Fibroblast of lung (primary cell): Measurements from ENCODE around the gene ARMH1. TPM values are rescaled to one million over a fixed set of nuclear protein-coding genes. Genes with fewer than 3 reads are reported as not detected.

Experiments used
- DNase-seq, 2 donors: peaks; one replicate each; pipeline versions ENCODE4 v3.0.0 to v3.0.0-alpha.2; 2010; ENCODE audit warnings: low read depth in 2 of 2
- H2AFZ ChIP-seq: 2 replicates; pipeline ENCODE4 v1.5.1; 2012; ENCODE audit warnings: low read length, control low read depth, inconsistent platforms
- H3K27ac ChIP-seq: 2 replicates; pipeline ENCODE4 v1.5.1; 2011; ENCODE audit warnings: low read length, control low read depth; ENCODE audit not compliant: insufficient read depth
- H3K27me3 ChIP-seq: 2 replicates; pipeline ENCODE4 v1.5.1; 2011; ENCODE audit warnings: mild to moderate bottlenecking, low read length; ENCODE audit not compliant: control insufficient read depth, insufficient read depth
- H3K36me3 ChIP-seq: 2 replicates; pipeline ENCODE4 v1.5.1; 2011; ENCODE audit warnings: low read length; ENCODE audit not compliant: control insufficient read depth, insufficient read depth
- H3K4me1 ChIP-seq: 2 replicates; pipeline ENCODE4 v1.5.1; 2011; ENCODE audit warnings: low read length; ENCODE audit not compliant: control insufficient read depth, insufficient read depth; ENCODE audit errors: extremely low read depth
- H3K4me2 ChIP-seq: 2 replicates; pipeline ENCODE4 v1.5.1; 2011; ENCODE audit warnings: low read length, control low read depth; ENCODE audit not compliant: insufficient read depth; ENCODE audit errors: extremely low read depth
- H3K4me3 ChIP-seq, 4 experiments: fragments of 200-600 bp in 1 of 4; sonication (generic) in 1 of 4; replicated peaks in 1 of 4; 2 replicates each; pipeline ENCODE4 v1.5.1; 2011 to 2016; ENCODE audit warnings: low read length in 4 of 4, low read depth in 3 of 4, mild to moderate bottlenecking in 3 of 4, control low read depth in 2 of 4, inconsistent platforms in 1 of 4, mixed read lengths in 1 of 4; ENCODE audit not compliant: insufficient read depth in 1 of 4; ENCODE audit errors: control extremely low read depth in 1 of 4
- H3K79me2 ChIP-seq: 2 replicates; pipeline ENCODE4 v1.5.1; 2012; ENCODE audit warnings: mild to moderate bottlenecking, low read length, inconsistent platforms; ENCODE audit not compliant: control insufficient read depth, insufficient read depth
- H3K9ac ChIP-seq: 2 replicates; pipeline ENCODE4 v1.5.1; 2011; ENCODE audit warnings: mild to moderate bottlenecking, low read length, control low read depth; ENCODE audit not compliant: insufficient read depth
- H3K9me3 ChIP-seq: 2 replicates; pipeline ENCODE4 v1.5.1; 2012; ENCODE audit warnings: low read depth, low read length; ENCODE audit not compliant: control insufficient read depth, insufficient read depth
- H4K20me1 ChIP-seq: 2 replicates; pipeline ENCODE4 v1.5.1; 2011; ENCODE audit warnings: low read length; ENCODE audit not compliant: control insufficient read depth, insufficient read depth; ENCODE audit errors: extremely low read depth
- EZH2 ChIP-seq: IDR thresholded peaks from 2 replicates; pipeline ENCODE4 v1.5.1; 2012; ENCODE audit warnings: low read length, control low read depth, mild to moderate bottlenecking; ENCODE audit errors: missing control alignments
- polyA plus RNA-seq, 2 donors: library from polyadenylated mRNA; depleted of rRNA in 1 of 2; stranded (reverse) in 1 of 2; unstranded in 1 of 2; fragments of >200 nt; gene quantifications; 2 replicates each; pipeline ENCODE4 v1.2.1, GENCODE V29; 2011 to 2012; ENCODE audit warnings: missing spikeins in 1 of 2
- total RNA-seq: library from RNA; depleted of rRNA; stranded (reverse); fragments of >200 nt; gene quantifications from 2 replicates; pipeline ENCODE4 v1.2.1, GENCODE V29; 2014
- TF ChIP-seq, protein P1 (sequence below), 2 donors: IDR thresholded peaks in 1 of 2; conservative IDR thresholded peaks in 1 of 2; 1 replicate in 1 of 2; 2 replicates in 1 of 2; pipeline ENCODE4 v1.5.1; 2011 to 2012; ENCODE audit warnings: low read length in 2 of 2, control low read depth in 1 of 2, inconsistent platforms in 1 of 2, low read depth in 1 of 2, mild to moderate bottlenecking in 1 of 2

The ARMH1 gene
- total and polyA plus RNA-seq, 2 donors (not counting 1 experiment from before 2014, with no cell fraction given) = 2.4 to 6.4 TPM

DNA sequence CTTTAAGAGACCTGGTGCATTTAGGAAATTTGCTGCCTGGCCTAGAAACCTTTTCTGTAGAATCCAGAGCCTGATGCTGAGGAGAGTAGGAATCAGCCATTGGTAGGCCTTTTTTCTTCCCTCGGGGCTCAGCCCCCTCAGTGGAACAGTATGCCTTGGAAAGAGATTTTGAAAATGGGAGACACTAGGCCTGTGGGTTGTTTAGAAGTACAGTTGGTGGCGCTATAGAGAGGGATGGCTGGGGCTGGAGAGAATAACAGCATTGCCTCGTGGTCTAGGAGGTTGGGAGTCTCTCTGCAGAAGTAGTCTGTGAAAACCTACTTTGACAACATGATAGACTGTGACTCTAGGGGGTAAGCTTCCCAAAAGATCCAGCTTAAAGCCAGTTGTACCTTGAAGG, 73.4 kb downstream of the ARMH1 start:
- no peak for TF ChIP-seq EZH2
- TF ChIP-seq, protein P1, sequence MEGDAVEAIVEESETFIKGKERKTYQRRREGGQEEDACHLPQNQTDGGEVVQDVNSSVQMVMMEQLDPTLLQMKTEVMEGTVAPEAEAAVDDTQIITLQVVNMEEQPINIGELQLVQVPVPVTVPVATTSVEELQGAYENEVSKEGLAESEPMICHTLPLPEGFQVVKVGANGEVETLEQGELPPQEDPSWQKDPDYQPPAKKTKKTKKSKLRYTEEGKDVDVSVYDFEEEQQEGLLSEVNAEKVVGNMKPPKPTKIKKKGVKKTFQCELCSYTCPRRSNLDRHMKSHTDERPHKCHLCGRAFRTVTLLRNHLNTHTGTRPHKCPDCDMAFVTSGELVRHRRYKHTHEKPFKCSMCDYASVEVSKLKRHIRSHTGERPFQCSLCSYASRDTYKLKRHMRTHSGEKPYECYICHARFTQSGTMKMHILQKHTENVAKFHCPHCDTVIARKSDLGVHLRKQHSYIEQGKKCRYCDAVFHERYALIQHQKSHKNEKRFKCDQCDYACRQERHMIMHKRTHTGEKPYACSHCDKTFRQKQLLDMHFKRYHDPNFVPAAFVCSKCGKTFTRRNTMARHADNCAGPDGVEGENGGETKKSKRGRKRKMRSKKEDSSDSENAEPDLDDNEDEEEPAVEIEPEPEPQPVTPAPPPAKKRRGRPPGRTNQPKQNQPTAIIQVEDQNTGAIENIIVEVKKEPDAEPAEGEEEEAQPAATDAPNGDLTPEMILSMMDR (conservative IDR thresholded peaks at IDR 0.05 in 1 of 2, IDR thresholded peaks at IDR 0.05 in 1 of 2; ENCODE audit: low read depth in 1 of 2, low read length in 2 of 2) = peak in 1 of 2 donors; percentile 5
- no peak overlapping the region for H3K9ac ChIP-seq
- no peak overlapping the region for H3K27ac ChIP-seq
- no peaks in the 10 kb centered on the region for H3K9me3 ChIP-seq
- no peak for DNase-seq
- peaks cover 16% of the 10 kb centered on the region for H3K36me3 ChIP-seq
- no peak overlapping the region for H2AFZ ChIP-seq
- peaks cover 24% of the 10 kb centered on the region for H3K79me2 ChIP-seq
- no peaks in the 10 kb centered on the region for H4K20me1 ChIP-seq
- no peak overlapping the region for H3K4me3 ChIP-seq
- H3K27me3 ChIP-seq = no peaks in the 10 kb centered on the region
- no peak overlapping the region for H3K4me2 ChIP-seq
- peaks cover 4% of the 10 kb centered on the region for H3K4me1 ChIP-seq

DNA sequence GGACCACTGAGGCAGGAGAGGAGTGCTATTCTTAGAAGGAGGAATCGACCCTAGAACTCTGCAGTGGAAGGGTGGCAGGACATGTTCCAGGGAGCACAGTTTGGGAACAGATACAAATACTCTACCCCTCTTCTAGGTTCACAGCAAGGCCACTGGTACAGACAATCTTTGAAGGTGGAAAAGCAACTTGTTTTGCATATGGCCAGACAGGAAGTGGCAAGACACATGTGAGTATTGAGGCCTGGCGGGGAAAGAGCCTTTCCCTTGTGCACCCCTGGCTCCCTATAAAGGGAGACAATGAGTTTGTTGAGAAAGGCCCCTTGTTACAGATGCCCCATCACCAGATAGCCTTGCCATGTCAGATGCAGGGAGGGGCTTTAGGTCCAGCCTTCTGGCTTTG, 82.9 kb downstream of the ARMH1 start:
- Histone ChIP-seq H2AFZ (no peak overlapping the region), H3K9me3 (no peaks in the 10 kb centered on the region), H3K4me1 (no peaks in the 10 kb centered on the region), H4K20me1 (no peaks in the 10 kb centered on the region), H3K36me3 (peaks cover 31% of the 10 kb centered on the region), H3K27ac (no peak overlapping the region), H3K27me3 (no peaks in the 10 kb centered on the region), H3K79me2 (no peaks in the 10 kb centered on the region), H3K9ac (no peak overlapping the region), H3K4me2 (no peak overlapping the region), H3K4me3 (no peak overlapping the region)
- DNase-seq = no peak
- TF ChIP-seq, protein P1 (conservative IDR thresholded peaks at IDR 0.05 in 1 of 2, IDR thresholded peaks at IDR 0.05 in 1 of 2; ENCODE audit: low read depth in 1 of 2, low read length in 2 of 2) = no peak
- TF ChIP-seq EZH2 = no peak

DNA sequence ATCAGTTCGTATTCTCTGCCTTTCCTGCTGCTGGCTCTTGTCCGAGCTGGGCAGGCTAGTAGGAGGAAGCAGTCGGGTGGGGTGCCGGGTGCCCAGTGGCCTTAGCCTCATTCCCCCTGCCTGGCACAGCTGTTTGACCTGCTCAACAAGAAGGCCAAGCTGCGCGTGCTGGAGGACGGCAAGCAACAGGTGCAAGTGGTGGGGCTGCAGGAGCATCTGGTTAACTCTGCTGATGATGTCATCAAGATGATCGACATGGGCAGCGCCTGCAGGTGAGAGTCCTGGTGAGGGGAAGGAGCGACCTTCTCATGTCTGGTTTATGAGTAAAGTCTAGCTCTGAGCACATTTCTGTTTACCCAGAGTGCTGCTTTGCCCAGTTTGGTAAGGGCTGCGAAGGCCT, 84.6 kb downstream of the ARMH1 start:
- Histone ChIP-seq H4K20me1 (no peaks in the 10 kb centered on the region), H3K4me3 (no peak overlapping the region), H2AFZ (no peak overlapping the region), H3K4me2 (no peak overlapping the region), H3K9me3 (no peaks in the 10 kb centered on the region), H3K79me2 (no peaks in the 10 kb centered on the region), H3K27me3 (no peaks in the 10 kb centered on the region), H3K4me1 (no peaks in the 10 kb centered on the region), H3K9ac (no peak overlapping the region), H3K27ac (no peak overlapping the region), H3K36me3 (peaks cover 32% of the 10 kb centered on the region)
- DNase-seq = no peak
- TF ChIP-seq, protein P1 (conservative IDR thresholded peaks at IDR 0.05 in 1 of 2, IDR thresholded peaks at IDR 0.05 in 1 of 2; ENCODE audit: low read depth in 1 of 2, low read length in 2 of 2) = no peak
- no peak for TF ChIP-seq EZH2
